Gastroesophageal sphincter (tissue), 3 donors: Measurements from ENCODE around the gene FAM53B.

Experiments used
- CTCF ChIP-seq, 4 experiments: fragments of 200-600 bp in 2 of 4; fragments of 450-650 bp in 2 of 4; sonication (generic) in 1 of 4; IDR thresholded peaks; one replicate each; pipeline ENCODE4 v1.5.1; 2017 to 2019; ENCODE audit warnings: antibody characterized with exemption in 4 of 4, mild to moderate bottlenecking in 2 of 4, moderate library complexity in 2 of 4
- EP300 ChIP-seq: sonication (generic); formaldehyde crosslinking; IDR thresholded peaks from one replicate; pipeline ENCODE4 v1.6.1; 2017; ENCODE audit warnings: antibody characterized with exemption, mild to moderate bottlenecking
- POLR2AphosphoS5 ChIP-seq: sonication (generic); formaldehyde crosslinking; IDR thresholded peaks from one replicate; pipeline ENCODE4 v1.6.1; 2017; ENCODE audit warnings: antibody characterized with exemption

- TF ChIP-seq CTCF (IDR thresholded peaks at IDR 0.05), result no peak
- TF ChIP-seq POLR2AphosphoS5, result no peak
- no peak for TF ChIP-seq EP300
Observed at GRCh38 chr10:124669141-124669823, 74.9 kb downstream of the FAM53B start.
